GM12874 (cell line): ENCODE results near the gene NPBWR2.

Source experiments
- TF ChIP-seq, protein P1 (sequence below): IDR thresholded peaks from 2 replicates; pipeline ENCODE4 v1.5.1; 2011; ENCODE audit warnings: low read depth, mild to moderate bottlenecking, control low read depth, low read length, moderate library complexity; ENCODE audit not compliant: insufficient read depth

The NPBWR2 gene

DNA sequence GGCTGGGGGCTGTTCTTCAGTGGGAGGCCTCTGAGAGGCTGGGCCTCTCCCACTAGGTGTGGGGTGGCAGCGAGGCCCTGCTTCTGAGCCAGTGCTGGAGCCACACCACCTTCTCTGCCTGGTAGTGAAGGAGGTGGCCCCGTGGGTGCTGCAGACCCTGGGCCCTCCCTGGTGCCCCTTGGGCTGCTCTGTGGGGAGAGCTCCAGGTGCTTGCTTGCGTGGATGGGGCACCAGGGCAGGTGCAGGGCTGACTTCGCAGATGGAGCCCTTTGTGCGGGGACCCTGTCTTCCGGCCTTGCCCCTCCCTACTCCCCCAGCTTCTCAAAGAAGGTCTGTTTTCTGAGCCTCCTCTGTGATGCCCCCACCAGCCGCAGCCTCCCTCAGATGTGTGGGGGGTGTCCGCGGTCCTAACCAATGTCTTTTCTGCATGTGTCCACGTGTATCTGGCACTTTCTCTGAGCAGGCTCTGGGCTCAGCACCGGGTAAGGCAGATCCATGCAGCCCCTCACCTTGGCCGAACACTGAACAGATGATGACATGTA lies 39.6 kb upstream of the NPBWR2 start:
- TF ChIP-seq, protein P1, sequence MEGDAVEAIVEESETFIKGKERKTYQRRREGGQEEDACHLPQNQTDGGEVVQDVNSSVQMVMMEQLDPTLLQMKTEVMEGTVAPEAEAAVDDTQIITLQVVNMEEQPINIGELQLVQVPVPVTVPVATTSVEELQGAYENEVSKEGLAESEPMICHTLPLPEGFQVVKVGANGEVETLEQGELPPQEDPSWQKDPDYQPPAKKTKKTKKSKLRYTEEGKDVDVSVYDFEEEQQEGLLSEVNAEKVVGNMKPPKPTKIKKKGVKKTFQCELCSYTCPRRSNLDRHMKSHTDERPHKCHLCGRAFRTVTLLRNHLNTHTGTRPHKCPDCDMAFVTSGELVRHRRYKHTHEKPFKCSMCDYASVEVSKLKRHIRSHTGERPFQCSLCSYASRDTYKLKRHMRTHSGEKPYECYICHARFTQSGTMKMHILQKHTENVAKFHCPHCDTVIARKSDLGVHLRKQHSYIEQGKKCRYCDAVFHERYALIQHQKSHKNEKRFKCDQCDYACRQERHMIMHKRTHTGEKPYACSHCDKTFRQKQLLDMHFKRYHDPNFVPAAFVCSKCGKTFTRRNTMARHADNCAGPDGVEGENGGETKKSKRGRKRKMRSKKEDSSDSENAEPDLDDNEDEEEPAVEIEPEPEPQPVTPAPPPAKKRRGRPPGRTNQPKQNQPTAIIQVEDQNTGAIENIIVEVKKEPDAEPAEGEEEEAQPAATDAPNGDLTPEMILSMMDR, result no peak

GRCh38 chr20:64146301-64146935 lies 39.1 kb upstream of the NPBWR2 start:
- TF ChIP-seq, protein P1, result no peak

DNA sequence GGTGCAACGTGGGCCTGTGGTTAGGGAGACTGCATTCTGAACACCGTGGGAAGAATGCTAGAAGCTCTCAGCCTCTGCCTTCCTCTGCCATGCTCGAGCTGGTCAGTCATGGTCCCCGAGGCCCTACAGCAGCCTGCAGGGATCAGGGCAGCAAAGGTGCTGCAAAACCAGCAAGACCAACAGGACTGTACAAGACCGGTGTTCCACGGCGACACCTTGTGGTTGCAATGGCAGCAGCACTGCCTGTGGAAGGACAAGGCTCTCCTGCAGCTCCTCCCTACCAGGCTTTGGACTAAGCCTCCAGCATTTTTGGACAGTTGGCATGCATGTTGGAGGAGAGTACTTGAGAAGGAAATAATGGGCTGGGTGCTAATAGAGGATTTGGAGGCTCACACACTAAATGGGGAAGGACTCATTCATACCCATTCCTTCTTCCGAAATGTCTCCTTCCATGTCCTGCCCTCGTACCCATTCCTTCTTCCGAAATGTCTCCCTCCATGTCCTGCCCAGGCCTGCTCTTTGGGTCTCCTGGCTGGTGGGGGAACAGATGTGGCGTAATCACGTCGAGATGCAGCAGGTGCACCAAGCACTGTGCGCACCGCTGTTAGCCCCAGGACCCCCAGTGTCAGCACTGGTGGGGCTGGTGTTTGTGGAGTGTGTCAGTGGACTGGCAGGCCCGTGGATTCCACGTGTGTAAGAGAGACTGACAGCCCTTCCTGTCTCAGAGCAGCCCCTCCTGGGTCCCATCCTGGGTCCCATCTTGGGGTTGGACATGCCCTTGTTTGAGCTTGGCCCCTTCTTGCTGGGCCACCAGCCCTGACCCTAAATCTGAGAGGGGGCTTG lies 38.3 kb upstream of the NPBWR2 start:
- TF ChIP-seq, protein P1, result peak; percentile 39; the same call in 1 of the 2 replicates

DNA sequence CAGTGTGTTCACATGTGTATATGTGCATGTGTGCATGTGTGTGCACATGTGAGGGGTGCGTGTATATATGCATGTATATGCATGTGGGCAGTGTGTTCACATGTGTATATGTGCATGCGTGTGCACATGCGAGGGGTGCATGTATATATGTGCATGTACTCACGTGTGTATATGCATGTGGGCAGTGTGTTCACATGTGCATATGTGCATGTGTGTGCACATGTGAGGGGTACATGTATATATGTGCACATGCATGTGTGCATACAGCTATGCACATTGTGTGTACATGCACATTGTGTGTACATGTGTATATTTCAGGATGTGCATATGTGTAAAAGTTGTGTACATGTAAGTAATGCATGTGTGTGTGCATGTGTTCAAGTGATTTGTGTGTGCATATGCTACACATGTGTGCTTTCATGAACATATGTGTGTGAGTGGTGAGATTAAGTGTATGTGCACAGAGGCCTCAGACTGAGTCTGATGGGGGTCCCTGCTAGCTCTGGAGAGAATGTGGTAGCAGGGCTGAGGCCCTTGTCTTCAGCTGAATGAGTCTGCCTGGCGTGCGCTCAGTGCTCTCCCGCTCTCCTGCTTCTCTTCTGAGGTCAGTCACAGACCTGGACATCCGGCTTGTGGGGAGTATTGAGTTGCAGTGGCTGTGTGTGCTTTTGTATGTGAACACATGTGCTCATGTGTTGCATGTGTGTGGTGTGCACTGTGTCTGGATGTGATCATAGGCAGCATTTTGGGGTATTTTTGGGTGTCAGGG lies 37.0 kb upstream of the NPBWR2 start:
- TF ChIP-seq, protein P1, result no peak

GRCh38 chr20:64143018-64143801 lies 35.8 kb upstream of the NPBWR2 start:
- TF ChIP-seq, protein P1, result no peak

- TF ChIP-seq, protein P1, result no peak
Measured at GRCh38 chr20:64142590-64142989, 35.2 kb upstream of the NPBWR2 start.

DNA sequence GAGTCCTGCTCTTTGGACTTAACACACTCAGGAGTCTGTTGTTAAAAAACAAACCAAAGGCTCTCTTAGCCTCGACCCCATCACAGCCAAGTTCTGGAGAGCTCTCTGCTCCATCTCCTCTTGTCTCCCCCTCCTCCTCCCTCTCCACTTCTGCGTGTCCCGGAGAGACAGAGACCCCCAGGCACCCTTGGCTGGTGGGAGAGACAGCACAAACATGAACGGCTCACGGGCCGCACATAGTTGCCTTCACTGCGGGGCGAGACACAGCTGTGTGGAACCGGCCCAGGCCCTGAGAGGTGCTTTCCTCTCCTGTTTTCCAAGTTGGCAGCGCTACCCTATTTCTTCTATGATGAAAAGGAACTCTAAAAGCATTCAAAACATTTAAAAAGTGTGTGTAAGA lies 33.6 kb upstream of the NPBWR2 start:
- TF ChIP-seq, protein P1, result no peak
